Measurements from ENCODE around the gene PBX2. TPM values are rescaled to one million over a fixed set of nuclear protein-coding genes. Genes with fewer than 3 reads are reported as not detected.

Gene PBX2
- total and polyA plus RNA-seq, 2 of the 4 experiments (the other 2 are of a cell fraction), result 17.7 to 56.8 TPM

- H3K27ac ChIP-seq (ENCODE audit: insufficient read depth, low read length), result peak overlapping the region; percentile 74
- peak overlapping the region; percentile 92 for H3K4ac ChIP-seq (ENCODE audit: low read depth, low read length)
- 0% methylated on average over 5 of the region's 20 CpGs; no CpG with 5 or more reads in 1 of the 2 experiments for WGBS, 2 experiments (ENCODE audit: extremely low coverage in 2 of 2, insufficient read length in 1 of 2)
- H3K36me3 ChIP-seq (ENCODE audit: control insufficient read depth, insufficient read depth, low read length), result peaks cover 5% of the 10 kb centered on the region; the same call in 1 of the 2 replicates
- ChIA-PET POLR2A (ENCODE audit: unreplicated experiment) (interaction anchor here (0.6 to 1.4 kb wide), 5 partner anchors 9 to 18 kb away, joined by 3 to 6 read pairs (median 4); no protein-coding TSS in a partner anchor), CTCF (interaction anchor here (0.6 to 0.7 kb wide), 2 partner anchors 62 to 608 kb away, joined by 3 read pairs; no protein-coding TSS in a partner anchor)
- H2BK20ac ChIP-seq (ENCODE audit: low read depth, low read length), result no peak overlapping the region; the same call in 1 of the 2 replicates
- peak overlapping the region; percentile 82 for H3K14ac ChIP-seq (replicated peaks; ENCODE audit: low read depth, low read length)
- DNase-seq, result no peak
- in situ Hi-C loops (cut with MboI; ENCODE audit: low sequenced_read_pairs), result loop anchor here (10.0 to 25.0 kb wide), 2 partner anchors 202 to 785 kb away; partner anchors contain the start of genes BRD2, DXO and HLA-DMA
- H3K9ac ChIP-seq (ENCODE audit: low read depth, low read length), result peak overlapping the region; percentile 70
- peak overlapping the region; percentile 90 for H2BK5ac ChIP-seq (ENCODE audit: low read depth, low read length, poor library complexity, severe bottlenecking)
- H3K9me1 ChIP-seq (ENCODE audit: insufficient read depth, low read length), result peaks cover 30% of the 10 kb centered on the region
- H3K4me1 ChIP-seq (ENCODE audit: control insufficient read depth, insufficient read depth, low read length), result peaks cover 5% of the 10 kb centered on the region
- peak overlapping the region; percentile 87 for H2AK9ac ChIP-seq (replicated peaks; ENCODE audit: low read depth, low read length, poor library complexity)
- peak overlapping the region; percentile 88 for H3K23ac ChIP-seq (ENCODE audit: low read depth, low read length)
- peak; percentile 25 for ATAC-seq (ENCODE audit: low read depth)
- peak overlapping the region; percentile 82 for H4K91ac ChIP-seq (ENCODE audit: insufficient read depth, low read depth, low read length)
- H2AK5ac ChIP-seq (ENCODE audit: low read depth, low read length), result peak overlapping the region; percentile 94
- peak overlapping the region; percentile 91 for H3K56ac ChIP-seq (ENCODE audit: extremely low read depth, insufficient read depth, low read length)
- peak overlapping the region; percentile 80 for H3K4me2 ChIP-seq (ENCODE audit: low read depth, low read length)
- H2BK120ac ChIP-seq (ENCODE audit: low read depth, low read length), result peak overlapping the region; percentile 65
- H4K8ac ChIP-seq (ENCODE audit: low read depth in 2 of 2, low read length in 2 of 2), result peak overlapping the region; percentile 55 to 89
- no TSS peak for BruUV-seq (replicated peaks)
- peaks cover 3% of the 10 kb centered on the region; the same call in 1 of the 2 replicates for H4K20me1 ChIP-seq (ENCODE audit: insufficient read depth, low read length)
- peak overlapping the region; percentile 45 for H3K4me3 ChIP-seq (ENCODE audit: insufficient read depth, low read depth, low read length)
- peaks cover 35 to 59% of the 10 kb centered on the region in 2 experiments for H3K79me1 ChIP-seq (ENCODE audit: low read depth in 1 of 2, low read length in 2 of 2)
- peak overlapping the region; percentile 77 for H4K5ac ChIP-seq (ENCODE audit: low read depth, low read length)
- peak overlapping the region; percentile 35; the same call in 2 of the 3 replicates for H2BK15ac ChIP-seq (ENCODE audit: low read depth, low read length)
- no peaks in the 10 kb centered on the region for H3K27me3 ChIP-seq (ENCODE audit: control insufficient read depth, insufficient read depth, low read length)
- intact Hi-C loops (cut with micrococcal nuclease), result loop anchor here (2.0 to 5.0 kb wide), 2 partner anchors 24 to 60 kb away; no protein-coding TSS in a partner anchor
- no peaks in the 10 kb centered on the region for H3K9me3 ChIP-seq (ENCODE audit: control insufficient read depth, insufficient read depth, low read length)
- dilution Hi-C loops (cut with HindIII; ENCODE audit: low sequenced_read_pairs, unreplicated experiment), result no loop called here
- H2AFZ ChIP-seq (replicated peaks; ENCODE audit: low read length, poor library complexity), result peak overlapping the region; percentile 84
- H3K18ac ChIP-seq (ENCODE audit: low read depth, low read length), result peak overlapping the region; percentile 70
- TF ChIP-seq FOS (IDR thresholded peaks at IDR 0.05; ENCODE audit: low read depth, low read length) (no peak), MAFK (IDR thresholded peaks at IDR 0.05; ENCODE audit: low read depth, low read length) (no peak), RAD21 (IDR thresholded peaks at IDR 0.05; ENCODE audit: low read length) (no peak), RCOR1 (IDR thresholded peaks at IDR 0.05; ENCODE audit: insufficient replicate concordance, low read length) (no peak), NFE2L2 (IDR thresholded peaks at IDR 0.05; ENCODE audit: low read depth, low read length) (no peak), CTCF (conservative IDR thresholded peaks at IDR 0.05; ENCODE audit: low read depth, low read length) (no peak), SMC3 (IDR thresholded peaks at IDR 0.05; ENCODE audit: low read depth, low read length) (no peak), MAZ (IDR thresholded peaks at IDR 0.05; ENCODE audit: borderline replicate concordance, low read depth, low read length) (peak; percentile 27; the same call in 1 of the 2 replicates), POLR2A (IDR thresholded peaks at IDR 0.05; ENCODE audit: low read depth, low read length) (peak; percentile 53), ELK1 (IDR thresholded peaks at IDR 0.05; ENCODE audit: borderline replicate concordance, low read depth, low read length) (no peak), BHLHE40 (IDR thresholded peaks at IDR 0.05; ENCODE audit: low read depth, low read length) (no peak), CEBPB (IDR thresholded peaks at IDR 0.05; ENCODE audit: low read depth, low read length) (no peak), CHD1 (IDR thresholded peaks at IDR 0.05; ENCODE audit: low read depth, low read length) (no peak), MXI1 (IDR thresholded peaks at IDR 0.05; ENCODE audit: borderline replicate concordance, low read depth, low read length) (no peak)
Observed at GRCh38 chr6:32177183-32177787, 12.7 kb downstream of the PBX2 start.
